Naive thymus-derived CD4-positive, alpha-beta T cell (primary cell): Measurements from ENCODE around the gene THG1L. TPM values are rescaled to one million over a fixed set of nuclear protein-coding genes. Genes with fewer than 3 reads are reported as not detected.
"Not testable (repeated sequence)": the region's sequence is repeated elsewhere in the genome, so short reads cannot be mapped to it uniquely, and the experiment has no call there.

Source experiments
- ATAC-seq: fragments of 150-1000 bp; cut with Tn5 transposase; 2 replicates; pipeline ENCODE4 v1.10.0; 2021; ENCODE audit warnings: mild to moderate bottlenecking, moderate library complexity
- CTCF ChIA-PET: fragments of 350-600 bp; sonication (Branson Sonifier 250); formaldehyde crosslinking; loops from one replicate; lab custom pipeline; 2021; ENCODE audit warnings: antibody characterized with exemption; lab: Charles Lee
- POLR2A ChIA-PET: fragments of 350-600 bp; sonication (Branson Sonifier 250); formaldehyde crosslinking; loops from one replicate; lab custom pipeline; 2021; ENCODE audit warnings: antibody characterized with exemption, inconsistent platforms; lab: Charles Lee
- DNase-seq, 9 donors: peaks; one replicate each; pipeline versions ENCODE4 v3.0.0 to v3.0.0-alpha.2; 2020 to 2022; ENCODE audit warnings: mixed read lengths in 1 of 9
- H3K27ac ChIP-seq: one replicate; pipeline ENCODE4 v1.7.0; 2013; ENCODE audit warnings: mild to moderate bottlenecking, low read depth, low read length, moderate library complexity
- H3K27me3 ChIP-seq, 2 donors: one replicate each; pipeline ENCODE4 v1.7.0; 2013; ENCODE audit warnings: low read length in 2 of 2, mild to moderate bottlenecking in 2 of 2, moderate library complexity in 2 of 2; ENCODE audit not compliant: control insufficient read depth in 2 of 2, insufficient read depth in 2 of 2
- H3K36me3 ChIP-seq, 3 experiments: 1 replicate in 2 of 3; 2 replicates in 1 of 3; pipeline ENCODE4 v1.7.0; 2013; ENCODE audit warnings: low read length in 3 of 3, mild to moderate bottlenecking in 3 of 3, moderate library complexity in 1 of 3; ENCODE audit not compliant: insufficient read depth in 3 of 3, control insufficient read depth in 2 of 3
- H3K4me1 ChIP-seq, 2 donors: one replicate each; pipeline ENCODE4 v1.7.0; 2013; ENCODE audit warnings: low read length in 2 of 2, mild to moderate bottlenecking in 2 of 2, moderate library complexity in 1 of 2; ENCODE audit not compliant: control insufficient read depth in 2 of 2, insufficient read depth in 2 of 2
- H3K4me3 ChIP-seq: 2 replicates; pipeline ENCODE4 v1.7.0; 2013; ENCODE audit warnings: mild to moderate bottlenecking, low read length
- H3K9me3 ChIP-seq, 3 experiments: 1 replicate in 2 of 3; 2 replicates in 1 of 3; pipeline ENCODE4 v1.7.0; 2013; ENCODE audit warnings: low read length in 3 of 3; ENCODE audit not compliant: control insufficient read depth in 2 of 3
- H3K27ac Mint-ChIP-seq, 9 donors: one replicate each; pipeline ENCODE4 v1.8.0; 2020 to 2022; ENCODE audit warnings: mixed read lengths in 9 of 9, mild to moderate bottlenecking in 8 of 9, moderate library complexity in 5 of 9, inconsistent platforms in 2 of 9
- H3K27me3 Mint-ChIP-seq, 5 donors: one replicate each; pipeline ENCODE4 v1.8.0; 2021 to 2022; ENCODE audit warnings: mixed read lengths in 5 of 5, mild to moderate bottlenecking in 1 of 5
- H3K36me3 Mint-ChIP-seq, 5 donors: one replicate each; pipeline ENCODE4 v1.8.0; 2020 to 2022; ENCODE audit warnings: mixed read lengths in 5 of 5, mild to moderate bottlenecking in 3 of 5, inconsistent platforms in 1 of 5
- H3K4me1 Mint-ChIP-seq, 7 donors: one replicate each; pipeline ENCODE4 v1.8.0; 2020 to 2022; ENCODE audit warnings: mixed read lengths in 7 of 7, mild to moderate bottlenecking in 3 of 7, inconsistent platforms in 1 of 7
- H3K4me3 Mint-ChIP-seq, 10 donors: one replicate each; pipeline ENCODE4 v1.8.0; 2020 to 2022; ENCODE audit warnings: mild to moderate bottlenecking in 10 of 10, mixed read lengths in 10 of 10, moderate library complexity in 6 of 10, inconsistent platforms in 2 of 10
- H3K9me3 Mint-ChIP-seq, 11 donors: one replicate each; pipeline ENCODE4 v1.8.0; 2020 to 2022; ENCODE audit warnings: mixed read lengths in 11 of 11, mild to moderate bottlenecking in 4 of 11, inconsistent platforms in 1 of 11, moderate library complexity in 1 of 11
- intact Hi-C, 2 donors: fragments of 100-400 bp; cut with micrococcal nuclease; formaldehyde crosslinking; loops; one replicate each; pipeline ENCODE4 v1.15.1; 2023
- polyA plus RNA-seq, 2 donors: library from polyadenylated mRNA; unstranded; fragments of 300-500 nt; fragmentation: Illumina TruSeq; gene quantifications; one replicate each; pipeline ENCODE4 v1.2.3, GENCODE V29; 2021
- total RNA-seq, 6 experiments: library from RNA in 5 of 6; stranded (reverse) in 5 of 6; gene quantifications; 1 replicate in 5 of 6; 2 replicates in 1 of 6; pipeline ENCODE4 v1.2.3 and lab custom pipeline; 2021 to 2026

The THG1L gene
- total and polyA plus RNA-seq, 7 experiments from 2014 or later: 4.6 to 17.4 (median 7.0) TPM

DNA sequence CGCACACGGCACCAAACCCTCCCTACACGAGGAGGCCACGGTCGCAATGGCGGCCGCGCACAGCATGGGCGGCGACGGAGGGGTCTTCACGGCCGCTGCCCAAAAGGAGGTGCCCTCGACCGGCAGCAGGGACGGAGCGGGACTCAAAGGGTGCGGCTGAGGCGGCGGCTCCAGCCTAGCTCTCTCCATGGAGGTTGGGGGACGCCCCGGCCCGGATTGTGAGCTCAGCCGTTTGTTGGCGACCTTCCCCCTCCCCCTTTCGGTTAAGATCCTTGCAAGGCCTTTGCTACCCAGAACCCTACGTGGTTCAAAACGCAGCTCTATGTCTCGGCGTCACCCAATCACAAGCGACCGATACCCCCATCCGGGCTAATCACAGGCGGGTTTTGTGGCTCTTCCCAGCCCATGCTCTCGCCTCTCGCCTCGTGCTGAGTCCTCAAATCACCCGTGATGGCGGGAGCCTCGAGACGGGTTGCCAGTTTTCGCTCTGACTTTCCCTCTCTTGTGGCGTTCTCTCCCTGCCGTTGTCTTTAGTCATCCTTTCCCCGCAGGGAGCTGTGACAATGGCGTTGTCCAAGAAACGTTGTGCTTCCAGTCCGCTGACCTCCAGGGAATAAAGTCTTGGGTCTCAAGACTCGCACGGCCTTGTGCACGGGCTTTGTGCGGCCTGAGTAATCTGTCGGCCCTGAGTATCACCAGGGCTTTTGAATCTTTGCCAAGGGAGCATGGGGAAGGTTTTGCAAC is 40.4 kb upstream of the THG1L start:
- Histone ChIP-seq H3K4me3 (no peak overlapping the region), H3K27ac (no peak overlapping the region), H3K4me1 (no peaks in the 10 kb centered on the region), H3K27me3 (no peaks in the 10 kb centered on the region), H3K36me3 (no peaks in the 10 kb centered on the region), H3K9me3 (no peaks in the 10 kb centered on the region)
- peaks cover 0 to 23% (median 7%) of the 10 kb centered on the region in 5 donors for H3K27me3 Mint-ChIP-seq
- CTCF ChIA-PET: no interaction called here
- peaks cover 0 to 5% (median 0%) of the 10 kb centered on the region in 7 donors for H3K4me1 Mint-ChIP-seq
- POLR2A ChIA-PET: no interaction called here
- DNase-seq (peak in 1 of 9 donors; percentile 8), ATAC-seq (no peak)
- no peak overlapping the region for H3K27ac Mint-ChIP-seq
- intact Hi-C loops: no loop called here
- H3K36me3 Mint-ChIP-seq: peaks cover 0 to 8% (median 1%) of the 10 kb centered on the region in 5 donors
- H3K9me3 Mint-ChIP-seq: peaks cover 0 to 14% (median 2%) of the 10 kb centered on the region in 11 donors
- no peak overlapping the region for H3K4me3 Mint-ChIP-seq

DNA sequence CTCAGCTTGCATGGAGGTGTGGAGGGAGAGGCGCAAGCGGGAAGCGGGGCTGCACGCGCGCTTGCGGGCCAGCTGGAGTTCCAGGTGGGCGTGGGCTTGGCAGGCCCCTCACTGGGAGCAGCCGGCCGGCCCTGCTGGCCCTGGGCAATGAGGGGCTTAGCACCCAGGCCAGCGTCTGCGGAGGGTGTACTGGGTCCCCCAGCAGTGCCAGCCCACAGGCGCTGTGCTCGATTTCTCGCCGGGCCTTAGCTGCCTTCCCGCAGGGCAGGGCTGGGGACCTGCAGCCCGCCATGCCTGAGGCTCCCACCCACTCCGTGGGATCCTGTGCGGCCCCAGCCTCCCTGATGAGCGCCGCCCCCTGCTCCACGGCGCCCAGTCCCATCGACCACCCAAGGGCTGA is 37.4 kb upstream of the THG1L start:
- intact Hi-C loops, H3K27me3 ChIP-seq, H3K27ac ChIP-seq, ATAC-seq, H3K9me3 ChIP-seq, DNase-seq, H3K36me3 ChIP-seq, H3K27ac Mint-ChIP-seq, H3K4me3 Mint-ChIP-seq, H3K4me3 ChIP-seq, H3K4me1 ChIP-seq, CTCF ChIA-PET, H3K4me1 Mint-ChIP-seq, H3K36me3 Mint-ChIP-seq, POLR2A ChIA-PET: not testable (repeated sequence)
- Mint-ChIP-seq H3K27me3 (peaks cover 0 to 27% (median 7%) of the 10 kb centered on the region in 5 donors), H3K9me3 (peaks cover 4 to 28% (median 7%) of the 10 kb centered on the region in 11 donors)

DNA sequence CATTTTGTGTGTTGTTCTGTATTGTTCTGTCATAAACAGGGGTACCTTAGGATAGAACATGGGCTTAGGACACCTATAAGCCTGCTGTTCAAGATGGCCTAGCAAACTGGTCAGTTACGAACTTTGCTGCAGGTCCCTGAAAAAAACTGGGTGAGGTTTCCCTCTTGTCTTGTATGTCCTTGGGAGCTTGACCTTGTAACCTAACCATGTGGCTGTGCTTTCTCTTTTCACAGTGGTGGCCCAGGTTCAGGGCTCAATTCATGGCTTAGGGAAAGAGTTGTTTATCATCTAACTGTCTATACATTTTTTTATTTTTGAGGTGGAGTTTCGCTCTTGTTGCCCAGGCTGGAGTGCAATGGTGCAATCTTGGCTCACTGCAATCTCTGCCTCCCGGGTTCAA is 35.1 kb upstream of the THG1L start:
- intact Hi-C loops, ATAC-seq, POLR2A ChIA-PET, H3K4me1 ChIP-seq, H3K4me1 Mint-ChIP-seq, H3K27me3 ChIP-seq, DNase-seq, H3K4me3 ChIP-seq, H3K36me3 ChIP-seq, H3K27ac Mint-ChIP-seq, H3K36me3 Mint-ChIP-seq, H3K9me3 ChIP-seq, H3K27ac ChIP-seq, H3K4me3 Mint-ChIP-seq: not testable (repeated sequence)
- CTCF ChIA-PET: interaction anchor here (0.6 kb wide), 1 partner anchor 257 kb away, joined by 4 read pairs; no protein-coding TSS in a partner anchor
- Mint-ChIP-seq H3K27me3 (peaks cover 0 to 26% (median 7%) of the 10 kb centered on the region in 5 donors), H3K9me3 (peaks cover 2 to 40% (median 11%) of the 10 kb centered on the region in 11 donors)

DNA sequence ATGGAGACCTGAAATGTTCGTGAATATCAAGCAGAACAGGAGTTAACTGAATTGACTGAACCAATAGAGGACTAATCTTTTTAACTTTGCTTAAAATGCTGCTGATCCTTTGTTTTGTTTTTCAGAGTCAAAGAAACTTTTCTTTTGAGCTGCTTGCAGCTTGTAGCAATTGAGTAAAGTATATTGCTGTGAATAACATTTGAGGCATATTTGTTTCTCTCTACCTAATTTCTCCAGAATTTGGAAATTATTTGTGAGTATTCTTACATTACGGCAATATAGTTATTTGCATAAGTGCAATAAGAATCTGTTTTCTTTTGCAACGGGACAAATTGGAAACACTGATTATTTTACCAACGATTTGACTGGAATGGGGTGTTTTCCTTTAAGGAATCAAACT is 32.5 kb upstream of the THG1L start:
- H3K36me3 Mint-ChIP-seq, H3K9me3 ChIP-seq, DNase-seq, H3K4me1 Mint-ChIP-seq, H3K27ac ChIP-seq, H3K4me3 ChIP-seq, H3K27ac Mint-ChIP-seq, H3K4me3 Mint-ChIP-seq, intact Hi-C loops, H3K36me3 ChIP-seq, H3K4me1 ChIP-seq, H3K27me3 ChIP-seq, CTCF ChIA-PET, POLR2A ChIA-PET, ATAC-seq: not testable (repeated sequence)
- Mint-ChIP-seq H3K9me3 (peaks cover 0 to 42% (median 11%) of the 10 kb centered on the region in 11 donors), H3K27me3 (peaks cover 0 to 21% (median 16%) of the 10 kb centered on the region in 5 donors)

DNA sequence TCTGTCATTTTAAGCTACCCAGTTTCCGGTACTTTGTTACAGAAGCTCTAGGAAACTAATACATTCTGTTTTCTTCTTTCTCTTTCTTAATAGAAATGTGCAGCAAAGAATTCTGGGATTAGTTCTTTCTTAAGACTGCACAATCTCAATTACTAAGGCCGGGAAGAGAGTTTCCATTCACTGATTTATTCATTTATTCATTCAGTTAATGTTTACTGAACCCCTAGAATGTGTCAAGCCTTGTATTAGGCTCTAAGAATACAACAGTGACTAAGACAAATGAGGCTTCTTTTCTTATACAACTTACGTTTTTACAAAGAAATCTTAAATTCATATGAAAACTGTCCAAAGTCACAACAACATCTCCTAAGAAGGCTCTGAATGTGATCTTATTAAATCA is 27.5 kb upstream of the THG1L start:
- H3K9me3 Mint-ChIP-seq: peaks cover 0 to 28% (median 6%) of the 10 kb centered on the region in 11 donors
- H3K27me3 Mint-ChIP-seq: peaks cover 5 to 34% (median 13%) of the 10 kb centered on the region in 5 donors
- POLR2A ChIA-PET: no interaction called here
- intact Hi-C loops: no loop called here
- Histone ChIP-seq H3K4me3 (no peak overlapping the region), H3K27me3 (no peaks in the 10 kb centered on the region), H3K36me3 (no peaks in the 10 kb centered on the region), H3K9me3 (no peaks in the 10 kb centered on the region), H3K4me1 (no peaks in the 10 kb centered on the region), H3K27ac (no peak overlapping the region)
- CTCF ChIA-PET: no interaction called here
- ATAC-seq (no peak), DNase-seq (no peak)
- no peak overlapping the region for H3K4me3 Mint-ChIP-seq
- H3K4me1 Mint-ChIP-seq: no peaks in the 10 kb centered on the region
- H3K36me3 Mint-ChIP-seq: peaks cover 0 to 2% (median 0%) of the 10 kb centered on the region in 5 donors
- H3K27ac Mint-ChIP-seq: no peak overlapping the region

DNA sequence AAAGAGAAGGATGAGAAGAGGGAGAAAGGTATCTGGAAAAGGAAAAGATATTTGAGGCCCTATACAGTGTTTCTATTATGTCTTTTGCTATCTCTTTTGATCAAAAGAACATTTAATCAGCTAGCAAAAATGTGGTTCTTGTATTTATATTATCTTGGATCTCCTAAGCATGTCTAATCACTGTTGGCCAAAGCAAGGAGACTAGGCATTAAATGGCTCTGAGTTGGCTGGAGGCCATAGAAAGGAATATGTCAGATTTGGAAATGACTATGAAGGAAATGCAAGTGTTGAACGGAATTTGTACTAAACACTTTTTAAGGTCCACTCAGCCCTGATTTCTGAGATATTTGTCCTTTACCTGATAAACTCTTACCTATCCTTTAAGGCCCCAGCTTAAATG is 22.4 kb upstream of the THG1L start:
- DNase-seq (no peak), ATAC-seq (no peak)
- Mint-ChIP-seq H3K27me3 (peaks cover 5 to 16% (median 13%) of the 10 kb centered on the region in 5 donors), H3K9me3 (no peaks in the 10 kb centered on the region), H3K4me3 (no peak overlapping the region), H3K4me1 (peaks cover 0 to 3% (median 0%) of the 10 kb centered on the region in 7 donors), H3K27ac (no peak overlapping the region), H3K36me3 (peaks cover 0 to 3% (median 0%) of the 10 kb centered on the region in 5 donors)
- H3K9me3 ChIP-seq: no peaks in the 10 kb centered on the region
- H3K36me3 ChIP-seq: no peaks in the 10 kb centered on the region
- H3K4me1 ChIP-seq: no peaks in the 10 kb centered on the region
- no peak overlapping the region for H3K27ac ChIP-seq
- ChIA-PET POLR2A (no interaction called here), CTCF (interaction anchor here (0.6 kb wide), 1 partner anchor 26 kb away, joined by 3 read pairs; no protein-coding TSS in a partner anchor)
- intact Hi-C loops: no loop called here
- H3K27me3 ChIP-seq: no peaks in the 10 kb centered on the region
- H3K4me3 ChIP-seq: no peak overlapping the region

DNA sequence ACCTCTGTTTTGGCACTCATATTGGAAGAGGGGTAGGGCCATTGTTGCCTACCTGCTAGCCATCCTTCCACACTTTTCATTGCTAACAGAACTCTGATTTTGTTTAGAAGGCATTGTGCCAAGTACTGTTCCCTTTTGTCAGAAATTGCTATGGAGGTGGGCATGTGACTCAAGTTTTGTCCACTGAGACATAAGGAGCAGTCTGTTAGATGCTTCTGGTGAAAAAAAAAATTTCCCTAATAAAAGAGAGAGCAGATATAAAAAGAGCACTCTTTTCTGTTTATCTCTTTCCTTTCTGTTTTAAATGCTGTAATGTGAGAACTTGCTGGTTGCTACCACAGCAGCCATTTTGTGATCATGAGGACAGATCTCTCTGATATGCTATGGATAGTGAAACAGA is 21.9 kb upstream of the THG1L start:
- Histone ChIP-seq H3K36me3 (no peaks in the 10 kb centered on the region), H3K27me3 (no peaks in the 10 kb centered on the region), H3K4me3 (no peak overlapping the region), H3K4me1 (no peaks in the 10 kb centered on the region), H3K27ac (no peak overlapping the region), H3K9me3 (no peaks in the 10 kb centered on the region)
- Mint-ChIP-seq H3K27me3 (peaks cover 5 to 13% (median 12%) of the 10 kb centered on the region in 5 donors), H3K36me3 (peaks cover 0 to 3% (median 0%) of the 10 kb centered on the region in 5 donors), H3K4me3 (no peak overlapping the region), H3K4me1 (peaks cover 0 to 7% (median 0%) of the 10 kb centered on the region in 7 donors), H3K9me3 (no peaks in the 10 kb centered on the region), H3K27ac (no peak overlapping the region)
- ChIA-PET CTCF (no interaction called here), POLR2A (no interaction called here)
- ATAC-seq (no peak), DNase-seq (no peak)
- intact Hi-C loops: no loop called here
